Ureter (tissue), 1 donor: ENCODE measurements around the gene FYN. TPM values are rescaled to one million over a fixed set of nuclear protein-coding genes. Genes with fewer than 3 reads are reported as not detected.

Experiments
- DNase-seq: peaks from one replicate; pipeline ENCODE4 v3.0.0-alpha.2; 2020; ENCODE audit warnings: low spot score
- total RNA-seq: library from RNA; stranded (reverse); gene quantifications from one replicate; pipeline ENCODE4 v1.2.4, GENCODE V29; 2023
- donor health status: DM: yes; HTN: yes; CAD: no.

The FYN gene
- total RNA-seq, 1 donor from 2014 or later, result 62.6 TPM

DNA sequence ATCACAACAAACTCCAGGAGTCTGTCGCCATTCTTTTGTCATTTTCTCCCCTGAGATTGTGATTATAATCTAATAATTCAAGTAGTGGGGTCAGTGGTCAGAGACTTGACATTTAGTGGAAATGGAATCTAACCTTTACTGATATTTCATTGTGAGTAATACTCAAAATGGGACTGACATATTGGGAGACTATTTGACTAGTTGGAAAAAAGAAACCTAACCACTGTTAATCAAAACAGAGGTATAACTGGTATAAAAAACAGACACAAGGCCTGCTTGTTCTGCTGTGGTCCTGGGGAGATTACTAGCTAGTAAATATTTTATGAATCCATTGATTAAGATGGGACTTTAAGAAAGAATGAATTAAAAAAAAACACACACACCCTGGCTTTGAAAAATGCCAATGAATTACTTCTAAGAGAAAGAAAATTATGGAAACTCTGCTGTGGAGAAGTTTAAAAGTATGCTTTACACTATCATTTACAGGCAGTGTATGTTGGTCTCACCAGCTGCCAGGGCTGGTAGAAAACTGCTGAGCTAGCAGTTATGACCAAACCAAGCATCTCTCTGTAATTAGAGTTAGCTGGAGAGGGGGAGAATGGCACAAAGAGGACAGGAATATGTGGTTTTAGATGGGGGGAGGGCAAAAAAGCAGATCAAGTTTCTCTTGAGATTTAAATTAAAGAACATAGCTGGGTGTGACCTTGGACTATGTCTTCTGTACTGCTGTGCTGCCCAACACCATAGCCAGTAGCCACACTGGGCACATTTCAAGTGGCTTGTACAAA lies 103.7 kb downstream of the FYN start:
- no peak for DNase-seq

DNA sequence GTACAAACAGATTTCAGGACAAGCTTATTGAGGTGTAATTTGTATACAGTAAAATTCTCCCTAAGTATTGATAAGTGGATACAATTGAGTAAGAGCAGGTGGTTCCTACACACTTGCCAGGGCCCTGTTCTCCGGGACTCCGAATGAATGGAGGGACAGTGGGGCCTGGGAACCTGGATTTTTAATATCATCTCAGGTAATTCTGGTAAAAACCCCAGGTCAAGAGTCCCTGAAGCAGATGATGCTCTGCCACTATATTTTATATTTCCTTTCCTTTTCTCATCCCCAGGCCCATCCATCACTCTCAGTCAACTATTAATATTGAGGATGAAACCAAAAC lies 104.9 kb downstream of the FYN start:
- no peak for DNase-seq

DNA sequence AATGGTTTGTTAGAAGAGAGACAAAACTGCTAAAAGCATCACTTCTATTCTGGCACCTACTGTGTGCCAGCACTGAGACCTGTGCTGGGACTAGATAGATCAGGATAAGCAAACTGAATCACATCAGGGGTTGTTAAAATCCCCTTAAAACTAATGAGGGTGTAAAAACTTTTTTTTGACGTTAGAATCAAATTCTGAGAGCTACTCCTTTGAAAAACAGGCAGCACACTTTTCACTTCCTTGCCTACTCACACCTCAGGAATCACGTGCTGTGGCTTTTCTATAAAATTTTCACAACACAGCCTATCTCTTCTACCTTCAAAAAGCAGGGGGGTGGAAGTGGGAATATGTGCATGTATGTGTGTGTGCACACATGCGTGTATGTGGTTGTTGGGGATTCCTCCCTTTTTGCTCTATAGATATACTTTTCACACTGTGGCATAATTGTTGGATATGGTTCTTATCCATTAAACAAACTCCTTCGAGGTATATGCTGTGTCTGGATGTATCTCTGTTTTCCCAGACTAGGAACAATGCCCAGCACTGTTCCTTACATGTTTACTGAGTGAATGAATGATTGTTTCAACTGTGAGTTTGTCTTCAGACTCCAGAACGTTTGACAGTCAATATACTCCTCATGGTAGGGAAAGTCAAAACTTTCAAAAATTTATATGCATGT lies 105.4 kb downstream of the FYN start:
- no peak for DNase-seq

DNA sequence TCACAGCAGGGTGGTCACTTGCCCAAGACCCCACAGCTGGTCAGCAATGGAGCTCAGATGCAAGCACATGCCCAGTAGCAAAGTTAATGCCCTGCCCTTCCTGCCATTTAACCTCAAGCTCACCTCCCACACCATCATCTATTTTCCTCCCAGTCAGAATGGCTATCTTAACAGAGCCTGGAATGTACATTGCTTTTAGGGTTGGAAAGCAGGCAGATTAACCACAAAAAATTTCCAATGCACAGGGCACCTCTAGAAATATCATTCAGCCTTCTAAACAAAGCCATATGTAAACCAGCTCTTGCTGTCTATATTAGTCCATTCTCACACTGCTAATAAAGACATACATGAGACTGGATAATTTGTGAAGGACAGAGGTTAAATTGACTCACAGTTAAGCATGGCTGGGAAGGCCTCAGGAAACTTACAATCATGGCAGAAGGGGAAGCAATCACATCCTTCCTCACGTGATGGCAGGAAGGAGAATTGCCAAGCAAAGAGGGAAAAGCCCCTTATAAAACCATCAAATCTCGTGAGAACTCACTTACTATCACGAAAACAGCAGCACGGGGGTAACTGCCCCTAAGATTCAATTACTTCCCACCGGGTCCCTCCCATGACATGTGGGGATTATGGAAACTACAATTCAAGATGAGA lies 106.9 kb downstream of the FYN start:
- DNase-seq, result no peak

DNA sequence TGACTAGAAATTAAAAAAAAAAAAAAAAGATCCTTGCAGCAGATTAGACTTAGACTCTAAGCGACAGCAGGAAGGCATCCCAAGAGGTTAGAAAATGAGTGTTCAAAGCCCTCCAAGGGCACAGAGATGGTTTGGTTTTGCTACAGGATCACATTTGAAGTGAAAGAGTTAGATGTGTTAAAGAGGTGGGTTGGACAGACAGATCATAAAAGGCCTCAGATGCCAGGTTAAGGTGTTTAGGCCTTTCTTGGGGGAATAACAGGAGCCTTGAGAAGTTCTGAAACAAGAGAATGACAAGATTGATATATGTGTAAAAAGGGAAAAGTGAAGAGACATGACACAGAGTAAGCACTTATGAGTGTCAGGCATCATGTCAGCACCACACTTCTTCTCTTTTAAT lies 107.5 kb downstream of the FYN start:
- DNase-seq, result no peak

DNA sequence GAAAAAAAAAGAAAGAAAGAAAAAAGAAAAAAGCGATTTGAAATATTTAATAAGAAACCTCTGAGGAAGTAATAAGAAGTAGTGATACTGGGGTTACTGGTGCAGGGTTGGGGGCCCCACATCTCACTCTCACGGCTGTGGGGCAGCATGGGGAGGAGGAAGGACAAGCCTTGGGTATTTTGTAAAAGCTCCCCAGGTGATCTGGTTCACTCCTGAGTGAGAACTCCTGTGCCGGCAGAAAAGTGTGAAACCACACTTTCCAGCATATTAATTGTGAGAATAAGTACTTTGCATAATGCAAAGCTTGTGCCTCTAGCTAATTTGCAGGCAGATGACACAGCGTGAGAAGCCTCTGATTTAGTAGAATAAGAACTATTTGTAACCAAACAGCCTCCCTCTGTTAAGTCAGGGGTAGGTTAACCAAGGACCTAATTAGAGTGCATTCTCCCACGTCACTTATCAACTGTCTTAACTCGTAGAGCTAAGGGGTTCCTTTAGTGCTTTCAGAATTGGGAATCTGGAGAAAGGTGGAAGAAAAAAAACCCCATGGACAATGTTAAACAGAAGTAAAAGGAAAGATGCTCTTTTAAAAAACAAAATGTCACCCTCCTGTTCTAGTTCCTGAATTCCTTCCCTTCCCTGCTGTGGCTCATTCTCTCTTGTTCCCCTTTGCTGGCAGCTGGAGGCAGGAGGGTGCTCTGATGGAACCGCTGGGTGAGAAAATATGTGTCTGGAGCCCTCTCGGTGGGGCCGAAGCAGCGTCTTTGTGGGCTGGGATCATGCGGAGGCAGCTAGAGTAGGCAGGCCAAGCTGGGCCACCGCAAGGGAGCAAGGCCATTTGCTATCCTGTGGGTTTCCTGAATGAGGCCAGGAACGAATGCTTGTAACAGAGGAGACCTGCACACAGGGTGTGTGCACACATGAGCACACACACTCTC lies 108.7 kb downstream of the FYN start:
- no peak for DNase-seq

DNA sequence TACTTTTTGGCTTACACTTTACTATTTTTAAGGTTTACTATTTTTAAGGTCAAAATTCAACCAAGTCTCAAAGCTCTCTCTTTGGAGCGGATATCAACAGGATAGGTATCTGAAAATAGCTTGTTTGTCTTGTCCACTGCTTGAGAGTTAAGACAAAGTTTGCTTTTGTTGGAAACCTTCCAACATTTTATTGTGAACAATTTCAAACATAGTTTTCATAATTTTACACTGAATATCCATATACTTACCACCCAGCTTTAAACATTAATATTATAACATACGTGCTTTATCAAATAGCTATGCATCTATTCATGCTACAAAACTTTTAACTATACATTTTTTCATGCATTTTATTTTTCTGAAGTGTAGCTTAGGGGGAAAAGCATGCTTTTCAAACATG lies 109.9 kb downstream of the FYN start:
- no peak for DNase-seq

DNA sequence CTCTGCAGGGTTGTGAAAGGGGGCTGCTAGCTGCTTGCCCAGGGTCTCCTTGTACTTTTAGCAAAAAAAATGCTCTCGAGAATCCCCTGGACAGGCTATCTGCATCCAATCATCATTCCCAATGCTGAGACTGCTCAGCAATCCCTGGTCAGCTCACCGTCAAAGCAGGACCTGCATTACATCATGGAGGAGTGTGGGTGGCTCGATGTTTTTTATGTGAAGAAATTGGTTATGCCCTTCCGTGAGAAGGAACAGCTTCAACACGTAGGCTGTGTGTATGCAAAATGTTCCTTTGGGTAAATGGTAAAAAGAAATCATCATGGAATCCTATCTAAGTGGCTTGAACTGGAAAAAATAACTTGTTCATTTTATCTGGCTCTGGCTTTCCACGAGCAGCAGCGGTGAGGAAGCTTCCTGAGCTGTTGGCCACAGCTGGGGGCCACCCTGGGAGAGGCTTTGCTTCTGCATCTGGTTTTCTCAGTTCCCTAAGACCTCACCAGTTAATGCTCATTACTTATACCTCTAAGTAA lies 111.4 kb downstream of the FYN start:
- no peak for DNase-seq

DNA sequence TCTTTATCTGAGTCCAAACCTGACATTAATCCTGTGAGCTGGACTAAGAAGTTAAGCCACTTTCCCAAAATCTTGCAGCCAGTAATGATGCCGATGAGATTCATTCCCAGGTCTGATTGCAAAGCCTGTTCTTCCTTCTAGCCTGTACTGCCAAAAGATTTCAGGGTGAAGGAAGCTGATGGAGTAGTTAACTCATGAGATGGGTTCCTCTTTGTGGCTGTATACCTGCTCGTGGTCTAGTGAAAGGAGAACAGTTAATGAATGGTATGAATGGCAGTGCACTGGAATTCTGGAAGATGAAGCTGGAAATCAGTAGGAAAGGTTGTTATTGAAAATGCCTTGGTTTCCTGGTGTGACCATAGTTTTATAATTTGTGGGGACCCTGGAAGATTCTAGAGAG lies 112.0 kb downstream of the FYN start:
- DNase-seq, result no peak

DNA sequence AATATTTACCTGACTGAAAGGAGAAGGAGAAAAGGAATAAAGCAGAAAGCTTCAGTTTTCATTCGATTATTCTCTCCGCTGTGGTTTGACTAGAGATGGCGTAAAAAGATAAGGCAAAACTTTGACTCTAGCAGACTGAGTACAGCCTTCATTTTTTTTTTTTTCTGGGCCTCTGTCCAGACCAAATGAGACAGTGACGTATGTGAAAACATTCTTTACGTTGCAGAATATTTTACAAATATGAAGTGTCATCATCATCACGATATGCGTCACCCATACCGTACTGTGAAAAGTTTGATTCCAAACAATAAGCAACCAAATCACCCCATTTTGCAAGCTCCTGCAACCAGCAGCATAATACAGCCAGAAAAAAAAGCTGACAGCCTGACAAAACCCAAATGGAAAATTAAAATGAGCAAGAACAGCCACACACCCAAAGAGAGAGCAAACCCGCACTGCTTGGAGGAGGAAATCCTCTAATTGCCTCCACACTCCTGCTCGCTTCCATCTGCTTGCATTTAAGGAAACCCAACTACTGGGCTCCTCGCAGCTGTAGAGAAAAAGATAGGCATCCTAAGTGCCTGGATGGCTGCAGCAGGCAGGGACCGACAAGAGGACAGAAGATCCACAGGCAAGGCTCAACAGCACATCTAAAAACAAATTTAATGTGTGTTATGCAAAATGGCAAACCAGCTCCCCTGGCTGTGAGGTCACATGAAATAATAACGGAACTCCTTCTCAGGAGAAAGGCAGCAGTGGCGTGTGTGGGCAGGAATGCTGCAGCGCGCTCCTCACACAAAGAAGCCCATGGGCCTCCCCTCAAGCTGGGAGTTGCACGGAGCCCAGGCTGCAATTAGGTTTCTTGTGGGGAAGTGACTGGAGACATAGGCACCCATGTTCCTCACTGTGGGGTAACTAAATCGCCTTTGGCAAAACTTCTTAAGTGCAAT lies 113.1 kb downstream of the FYN start:
- no peak for DNase-seq

DNA sequence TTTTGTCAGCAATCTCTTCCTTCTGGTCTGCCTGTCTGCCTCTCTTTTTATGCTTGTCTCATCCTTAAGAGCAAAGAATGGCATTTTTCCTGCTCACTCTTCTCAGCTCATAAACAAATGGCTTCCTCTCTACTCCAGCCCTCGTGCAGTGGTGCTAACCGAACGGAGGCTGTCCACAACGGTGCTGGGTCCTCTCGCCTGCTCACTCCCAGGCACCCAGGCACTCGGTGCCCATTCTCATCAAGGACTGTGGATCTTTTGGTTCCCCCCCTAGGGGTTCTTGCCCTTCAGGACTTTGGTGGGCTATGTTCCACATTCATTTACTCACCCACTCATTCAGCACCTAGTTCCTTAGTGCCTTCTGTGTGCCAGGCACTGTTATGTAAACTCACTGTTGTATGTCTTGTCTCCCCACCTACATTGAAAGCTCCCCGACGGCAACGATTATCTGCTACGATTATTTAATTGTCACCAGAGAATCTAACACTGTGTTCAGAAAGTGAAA lies 113.9 kb downstream of the FYN start:
- DNase-seq, result no peak

DNA sequence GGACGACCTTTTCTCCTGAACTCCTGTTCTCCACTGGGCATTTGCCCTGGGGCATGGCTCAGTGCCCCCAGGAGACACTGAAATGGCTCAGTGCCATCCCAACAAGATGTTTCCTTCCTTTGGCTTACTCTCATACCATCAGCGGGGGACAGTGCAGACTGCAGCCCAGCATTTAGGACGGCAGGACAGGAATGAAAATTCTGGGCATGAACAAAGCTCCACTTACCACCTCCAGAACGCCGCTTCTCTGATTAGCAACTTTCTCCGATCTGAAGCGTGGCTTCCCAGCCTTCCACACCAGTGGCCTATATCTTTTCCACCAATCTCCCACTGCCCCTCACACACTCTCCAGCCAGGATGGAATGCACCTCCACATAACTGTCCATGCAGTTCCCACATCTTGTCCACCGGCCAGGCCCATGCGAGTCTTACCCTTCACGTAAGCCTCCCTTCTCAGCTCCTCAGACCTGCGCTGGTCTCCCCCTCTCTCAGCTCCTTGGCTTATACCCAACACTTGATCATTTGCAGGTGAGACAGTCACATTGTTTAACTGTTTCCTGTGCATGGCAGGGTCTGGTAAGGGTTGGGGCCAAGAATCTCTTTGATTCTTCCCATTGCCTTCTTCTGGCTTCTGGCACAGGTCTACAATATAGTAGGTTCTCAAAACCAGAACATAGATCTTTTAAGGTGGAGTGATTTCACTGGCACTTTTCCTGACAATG lies 114.5 kb downstream of the FYN start:
- DNase-seq, result no peak

DNA sequence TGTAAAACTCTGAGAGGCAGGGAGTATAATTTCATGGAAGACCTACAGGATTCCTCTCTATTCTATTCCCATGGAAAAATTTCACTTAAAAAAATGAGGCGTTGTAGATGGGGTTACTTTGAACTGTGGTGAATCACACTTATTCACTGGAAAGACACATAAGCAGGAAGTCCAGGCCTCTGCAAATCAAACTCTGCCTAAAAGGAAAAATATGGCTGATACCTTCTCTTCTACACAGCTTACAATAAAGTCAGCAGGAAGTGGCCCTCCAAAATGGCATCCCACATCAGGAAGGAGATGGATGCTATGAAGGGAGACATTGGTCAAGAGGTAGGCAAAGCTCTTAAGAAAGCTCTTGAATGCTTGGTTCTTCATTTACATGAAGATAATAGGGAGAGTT lies 115.9 kb downstream of the FYN start:
- DNase-seq, result no peak

DNA sequence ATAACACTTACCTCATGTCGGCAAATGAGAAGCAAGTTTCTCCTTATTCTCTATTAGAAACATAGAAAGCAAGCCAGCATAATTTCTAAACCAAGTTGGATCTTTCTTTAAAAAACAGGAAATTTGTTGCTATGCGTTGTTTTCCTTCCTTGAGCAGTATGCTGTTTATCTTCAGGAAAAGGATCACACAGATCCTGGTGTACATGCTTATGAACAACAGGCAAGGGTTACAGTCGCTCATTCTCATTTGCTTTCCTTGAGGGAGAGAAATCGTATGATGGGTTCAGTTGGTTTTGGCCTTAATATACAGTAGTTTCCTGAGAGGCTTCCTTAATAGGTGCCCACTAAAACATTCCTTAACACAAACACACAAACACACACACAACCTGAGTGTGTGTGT lies 118.8 kb downstream of the FYN start:
- no peak for DNase-seq

DNA sequence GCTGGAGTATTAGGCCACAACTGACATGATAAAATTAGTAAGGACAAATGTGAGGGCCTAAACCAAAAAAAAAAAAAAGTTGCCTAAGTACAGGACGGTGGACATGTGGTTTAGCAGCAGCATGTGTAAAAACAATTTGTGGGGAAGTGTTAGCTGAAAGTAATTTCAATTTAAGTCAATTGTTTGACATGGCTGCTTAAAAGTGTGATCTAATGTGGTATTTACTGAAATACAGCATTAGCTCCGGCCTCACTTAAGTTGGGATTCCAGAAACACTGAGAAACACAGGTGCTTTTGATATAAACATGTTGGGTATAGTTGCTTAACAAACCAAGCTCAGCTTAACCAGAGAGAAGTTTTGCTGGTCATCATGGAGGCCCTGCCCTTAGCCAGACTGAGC lies 119.7 kb downstream of the FYN start:
- no peak for DNase-seq

DNA sequence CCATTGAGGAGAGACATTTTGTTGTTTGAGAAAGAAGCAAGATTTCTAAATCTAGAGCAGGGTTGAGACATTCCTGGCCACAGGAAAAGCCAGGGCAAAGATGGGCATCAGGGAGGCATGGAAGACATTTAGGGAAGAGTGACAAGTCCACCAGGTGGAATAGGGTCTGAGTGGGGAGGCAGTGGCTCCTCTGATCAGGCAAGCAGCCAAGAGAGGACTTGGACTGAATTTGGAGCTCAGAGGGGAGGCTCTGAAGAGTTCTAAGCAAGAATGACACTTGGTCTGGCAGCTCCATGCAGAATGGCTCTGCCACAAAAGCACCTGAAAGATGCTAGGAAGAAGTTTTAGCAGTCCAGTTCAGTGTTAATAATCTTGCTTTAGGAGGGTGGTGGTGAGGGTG lies 120.8 kb downstream of the FYN start:
- no peak for DNase-seq

DNA sequence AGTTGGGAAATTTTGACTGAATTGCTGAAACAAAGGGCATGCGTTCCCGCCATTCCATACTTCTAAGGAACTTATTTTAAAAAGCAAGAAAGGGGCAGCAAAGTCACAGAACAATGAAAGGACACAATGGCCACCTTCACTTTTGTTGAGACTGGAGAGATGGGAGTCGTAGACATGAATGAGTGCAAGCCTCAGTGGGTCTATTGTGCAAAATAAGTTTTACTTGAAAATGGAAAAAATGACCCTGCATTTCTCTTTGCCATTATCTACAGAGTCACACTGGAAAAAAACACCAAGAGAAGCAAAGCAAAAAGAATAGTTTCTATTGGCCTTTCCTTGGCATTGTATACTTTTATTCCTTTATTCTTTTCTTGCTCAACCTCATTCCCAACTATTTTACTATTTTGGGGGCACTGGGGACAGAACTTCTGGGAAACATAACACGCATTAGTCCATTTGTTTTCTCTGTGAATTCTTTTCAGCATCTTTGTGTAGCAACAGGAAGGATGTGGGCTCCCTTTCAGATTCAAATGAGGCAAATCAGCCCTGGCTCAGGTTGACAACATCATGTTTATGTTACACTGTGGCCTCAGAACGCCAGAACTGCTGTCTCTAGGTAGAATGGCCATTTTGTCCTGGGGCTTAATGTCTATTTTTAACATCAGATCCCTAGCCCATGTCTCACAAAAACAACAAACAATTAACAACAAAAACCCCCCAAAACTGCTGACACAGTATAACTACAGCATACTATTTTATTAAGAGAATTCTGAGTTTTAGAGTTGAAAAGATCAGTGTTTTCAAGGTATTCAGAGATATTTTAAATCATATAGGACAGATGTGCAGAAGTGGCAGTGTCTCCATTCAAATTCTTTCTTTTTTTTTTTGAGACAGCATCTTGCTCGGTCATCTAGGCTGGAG lies 122.2 kb downstream of the FYN start:
- no peak for DNase-seq

DNA sequence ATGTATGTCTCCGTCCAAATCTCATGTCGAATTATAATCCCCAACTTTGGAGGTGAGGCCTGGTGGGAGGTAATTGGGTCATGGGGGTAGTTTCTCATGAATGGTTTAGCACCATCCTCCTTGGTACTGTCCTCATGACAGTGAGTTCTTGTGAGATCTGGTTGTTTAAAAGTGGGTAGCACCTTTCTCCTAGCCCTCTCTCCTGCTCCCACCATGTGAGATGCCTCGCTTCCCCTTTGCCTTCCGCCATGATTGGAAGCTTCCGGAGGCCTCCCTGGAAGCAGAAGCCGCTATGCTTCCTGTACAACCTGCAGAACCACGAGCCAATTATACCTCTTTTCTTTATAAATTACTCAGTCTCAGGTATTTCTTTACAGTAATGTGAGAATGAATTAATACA lies 123.1 kb downstream of the FYN start:
- no peak for DNase-seq

DNA sequence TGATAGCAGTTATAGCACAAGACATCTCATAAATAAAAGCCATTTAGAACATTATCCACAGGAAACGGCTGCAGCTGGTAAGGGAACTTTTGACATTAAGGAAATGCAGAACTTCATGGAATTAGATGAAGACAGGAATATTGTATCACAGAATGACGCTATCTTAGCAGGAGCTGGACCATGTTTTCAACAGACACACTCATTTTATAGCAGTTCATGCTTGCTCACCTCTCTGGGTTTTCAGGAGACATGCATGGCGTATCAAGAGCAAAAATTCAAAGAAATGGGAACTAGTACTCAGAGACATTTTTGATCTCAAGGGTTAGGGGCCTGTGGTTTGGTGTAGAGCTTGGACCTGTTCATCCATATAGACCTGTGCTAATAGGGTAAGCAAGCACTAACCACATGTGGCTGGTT lies 125.0 kb downstream of the FYN start:
- DNase-seq, result no peak
